Measurements from ENCODE around the gene PMS1.

Gene PMS1

GRCh38 chr2:189818249-189819038, 34.2 kb downstream of the PMS1 start:
- Histone ChIP-seq H3K27ac (no peak overlapping the region), H3K27me3 (ENCODE audit: control insufficient read depth, insufficient read depth, low read length) (no peaks in the 10 kb centered on the region), H3K4me2 (ENCODE audit: low read length) (no peak overlapping the region), H3K9ac (no peak overlapping the region), H3K36me3 (ENCODE audit: control insufficient read depth, insufficient read depth, low read length) (no peaks in the 10 kb centered on the region), H3K4me1 (no peaks in the 10 kb centered on the region), H3K79me2 (no peaks in the 10 kb centered on the region), H3K9me3 (ENCODE audit: control insufficient read depth, low read length) (no peaks in the 10 kb centered on the region), H3K4me3 (ENCODE audit: low read depth, low read length) (no peak overlapping the region), H2AFZ (no peak overlapping the region)
- TF ChIP-seq, protein P1, sequence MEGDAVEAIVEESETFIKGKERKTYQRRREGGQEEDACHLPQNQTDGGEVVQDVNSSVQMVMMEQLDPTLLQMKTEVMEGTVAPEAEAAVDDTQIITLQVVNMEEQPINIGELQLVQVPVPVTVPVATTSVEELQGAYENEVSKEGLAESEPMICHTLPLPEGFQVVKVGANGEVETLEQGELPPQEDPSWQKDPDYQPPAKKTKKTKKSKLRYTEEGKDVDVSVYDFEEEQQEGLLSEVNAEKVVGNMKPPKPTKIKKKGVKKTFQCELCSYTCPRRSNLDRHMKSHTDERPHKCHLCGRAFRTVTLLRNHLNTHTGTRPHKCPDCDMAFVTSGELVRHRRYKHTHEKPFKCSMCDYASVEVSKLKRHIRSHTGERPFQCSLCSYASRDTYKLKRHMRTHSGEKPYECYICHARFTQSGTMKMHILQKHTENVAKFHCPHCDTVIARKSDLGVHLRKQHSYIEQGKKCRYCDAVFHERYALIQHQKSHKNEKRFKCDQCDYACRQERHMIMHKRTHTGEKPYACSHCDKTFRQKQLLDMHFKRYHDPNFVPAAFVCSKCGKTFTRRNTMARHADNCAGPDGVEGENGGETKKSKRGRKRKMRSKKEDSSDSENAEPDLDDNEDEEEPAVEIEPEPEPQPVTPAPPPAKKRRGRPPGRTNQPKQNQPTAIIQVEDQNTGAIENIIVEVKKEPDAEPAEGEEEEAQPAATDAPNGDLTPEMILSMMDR (IDR thresholded peaks at IDR 0.05), result no peak

GRCh38 chr2:189819297-189819704, 35.1 kb downstream of the PMS1 start:
- Histone ChIP-seq H3K27ac (no peak overlapping the region), H3K79me2 (no peaks in the 10 kb centered on the region), H2AFZ (no peak overlapping the region), H3K4me1 (no peaks in the 10 kb centered on the region), H3K27me3 (ENCODE audit: control insufficient read depth, insufficient read depth, low read length) (no peaks in the 10 kb centered on the region), H3K9me3 (ENCODE audit: control insufficient read depth, low read length) (no peaks in the 10 kb centered on the region), H3K36me3 (ENCODE audit: control insufficient read depth, insufficient read depth, low read length) (no peaks in the 10 kb centered on the region), H3K4me2 (ENCODE audit: low read length) (no peak overlapping the region), H3K4me3 (ENCODE audit: low read depth, low read length) (no peak overlapping the region), H3K9ac (no peak overlapping the region)
- TF ChIP-seq, protein P1 (IDR thresholded peaks at IDR 0.05), result no peak

GRCh38 chr2:189821953-189822748, 37.9 kb downstream of the PMS1 start:
- H3K4me2 ChIP-seq (ENCODE audit: low read length), result no peak overlapping the region
- no peak overlapping the region for H3K4me3 ChIP-seq (ENCODE audit: low read depth, low read length)
- H3K36me3 ChIP-seq (ENCODE audit: control insufficient read depth, insufficient read depth, low read length), result no peaks in the 10 kb centered on the region
- H3K79me2 ChIP-seq, result no peaks in the 10 kb centered on the region
- H3K9me3 ChIP-seq (ENCODE audit: control insufficient read depth, low read length), result no peaks in the 10 kb centered on the region
- TF ChIP-seq, protein P1 (IDR thresholded peaks at IDR 0.05), result no peak
- H3K4me1 ChIP-seq, result no peaks in the 10 kb centered on the region
- peak overlapping the region; percentile 14 for H2AFZ ChIP-seq
- peak overlapping the region; percentile 65 for H3K27ac ChIP-seq
- no peak overlapping the region for H3K9ac ChIP-seq
- no peaks in the 10 kb centered on the region for H3K27me3 ChIP-seq (ENCODE audit: control insufficient read depth, insufficient read depth, low read length)

DNA sequence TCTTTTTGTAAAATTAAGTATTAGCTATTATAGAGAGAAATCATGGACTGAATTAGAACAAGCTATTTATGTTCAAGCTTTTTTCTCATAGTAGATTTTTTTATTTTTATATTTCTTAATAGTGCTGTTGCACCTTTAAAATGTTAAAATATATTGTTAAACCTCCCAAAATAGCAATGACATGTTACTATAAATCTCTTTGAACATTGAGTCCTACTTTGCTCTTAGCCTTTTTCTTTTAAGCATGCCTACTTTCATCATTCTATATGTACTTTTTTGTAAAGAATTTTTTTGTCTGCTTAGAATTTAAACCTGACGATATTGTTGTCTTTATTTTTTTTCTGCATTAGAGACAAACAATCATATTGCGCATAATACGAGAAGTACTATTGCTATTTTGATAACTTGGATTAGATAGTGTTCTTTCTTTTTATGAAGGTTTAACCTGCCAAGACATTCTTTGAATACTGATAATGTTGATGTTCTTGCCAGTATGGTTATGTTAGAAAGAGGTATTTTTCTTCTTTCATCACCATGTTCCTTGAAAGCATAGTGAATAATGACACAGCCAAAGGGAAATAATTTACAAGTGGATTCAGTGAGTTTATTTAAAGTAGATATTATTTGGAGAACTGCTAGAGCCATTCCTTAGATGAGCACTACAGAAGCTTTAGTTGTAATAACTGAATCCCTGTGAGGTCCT, 40.6 kb downstream of the PMS1 start:
- Histone ChIP-seq H3K4me1 (peaks cover 3% of the 10 kb centered on the region), H3K4me3 (ENCODE audit: low read depth, low read length) (no peak overlapping the region), H3K79me2 (no peaks in the 10 kb centered on the region), H3K4me2 (ENCODE audit: low read length) (no peak overlapping the region), H3K27ac (no peak overlapping the region), H2AFZ (no peak overlapping the region), H3K9me3 (ENCODE audit: control insufficient read depth, low read length) (no peaks in the 10 kb centered on the region), H3K27me3 (ENCODE audit: control insufficient read depth, insufficient read depth, low read length) (no peaks in the 10 kb centered on the region), H3K36me3 (ENCODE audit: control insufficient read depth, insufficient read depth, low read length) (no peaks in the 10 kb centered on the region), H3K9ac (no peak overlapping the region)
- TF ChIP-seq, protein P1 (IDR thresholded peaks at IDR 0.05), result no peak

Measured in parathyroid adenoma (tissue), 2 donors.